ENCODE results near the gene OXT. TPM values are rescaled to one million over a fixed set of nuclear protein-coding genes. Genes with fewer than 3 reads are reported as not detected.
"Not testable (repeated sequence)": the region's sequence is repeated elsewhere in the genome, so short reads cannot be mapped to it uniquely, and the experiment has no call there.

OXT gene
- not detected for total RNA-seq

DNA sequence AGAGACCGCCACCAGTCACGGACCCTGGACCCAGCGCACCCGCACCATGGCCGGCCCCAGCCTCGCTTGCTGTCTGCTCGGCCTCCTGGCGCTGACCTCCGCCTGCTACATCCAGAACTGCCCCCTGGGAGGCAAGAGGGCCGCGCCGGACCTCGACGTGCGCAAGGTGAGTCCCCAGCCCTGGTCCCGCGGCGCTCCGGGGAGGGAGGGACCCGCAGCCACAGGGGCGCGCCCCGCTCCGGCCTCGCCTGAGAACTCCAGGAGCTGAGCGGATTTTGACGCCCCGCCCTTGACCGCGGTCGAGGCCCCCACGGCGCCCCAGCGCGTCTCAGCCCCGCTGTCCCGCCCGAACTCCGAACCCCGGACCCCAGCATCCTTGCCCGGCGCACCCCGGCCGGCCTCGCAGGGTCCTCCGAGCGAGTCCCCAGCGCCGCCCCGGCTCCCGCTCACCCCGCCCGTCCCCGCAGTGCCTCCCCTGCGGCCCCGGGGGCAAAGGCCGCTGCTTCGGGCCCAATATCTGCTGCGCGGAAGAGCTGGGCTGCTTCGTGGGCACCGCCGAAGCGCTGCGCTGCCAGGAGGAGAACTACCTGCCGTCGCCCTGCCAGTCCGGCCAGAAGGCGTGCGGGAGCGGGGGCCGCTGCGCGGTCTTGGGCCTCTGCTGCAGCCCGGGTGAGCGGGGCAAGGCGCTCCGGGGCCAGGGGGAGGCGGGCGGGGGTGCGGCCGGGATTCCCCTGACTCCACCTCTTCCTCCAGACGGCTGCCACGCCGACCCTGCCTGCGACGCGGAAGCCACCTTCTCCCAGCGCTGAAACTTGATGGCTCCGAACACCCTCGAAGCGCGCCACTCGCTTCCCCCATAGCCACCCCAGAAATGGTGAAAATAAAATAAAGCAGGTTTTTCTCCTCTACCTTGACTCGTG lies at the start of gene OXT:
OXT (plus strand) TSS at position 11 of the 920 bp plus-strand sequence; CDS start at position 47, 36 bp downstream.
- H3K4me1 ChIP-seq: peaks cover 12% of the 10 kb centered on the region
- H3K9me3 ChIP-seq: no peaks in the 10 kb centered on the region
- TF ChIP-seq, protein P1, sequence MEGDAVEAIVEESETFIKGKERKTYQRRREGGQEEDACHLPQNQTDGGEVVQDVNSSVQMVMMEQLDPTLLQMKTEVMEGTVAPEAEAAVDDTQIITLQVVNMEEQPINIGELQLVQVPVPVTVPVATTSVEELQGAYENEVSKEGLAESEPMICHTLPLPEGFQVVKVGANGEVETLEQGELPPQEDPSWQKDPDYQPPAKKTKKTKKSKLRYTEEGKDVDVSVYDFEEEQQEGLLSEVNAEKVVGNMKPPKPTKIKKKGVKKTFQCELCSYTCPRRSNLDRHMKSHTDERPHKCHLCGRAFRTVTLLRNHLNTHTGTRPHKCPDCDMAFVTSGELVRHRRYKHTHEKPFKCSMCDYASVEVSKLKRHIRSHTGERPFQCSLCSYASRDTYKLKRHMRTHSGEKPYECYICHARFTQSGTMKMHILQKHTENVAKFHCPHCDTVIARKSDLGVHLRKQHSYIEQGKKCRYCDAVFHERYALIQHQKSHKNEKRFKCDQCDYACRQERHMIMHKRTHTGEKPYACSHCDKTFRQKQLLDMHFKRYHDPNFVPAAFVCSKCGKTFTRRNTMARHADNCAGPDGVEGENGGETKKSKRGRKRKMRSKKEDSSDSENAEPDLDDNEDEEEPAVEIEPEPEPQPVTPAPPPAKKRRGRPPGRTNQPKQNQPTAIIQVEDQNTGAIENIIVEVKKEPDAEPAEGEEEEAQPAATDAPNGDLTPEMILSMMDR (IDR thresholded peaks at IDR 0.05): no peak
- TF ChIP-seq POLR2A (IDR thresholded peaks at IDR 0.05): no peak
- DNase-seq (peak in 2 of 4 donors; percentile 35 to 38), ATAC-seq (peak; percentile 21)
- H3K27me3 ChIP-seq: peaks cover 0 to 15% of the 10 kb centered on the region in 2 donors
- intact Hi-C loops (cut with DNase I): no loop called here
- WGBS, 2 donors: 12 to 36% methylated on average over 27 to 51 of the region's 95 CpGs
- no peak within 1 kb of the TSS for H3K27ac ChIP-seq
- H3K36me3 ChIP-seq (replicated peaks in 1 of 2; ENCODE audit: insufficient read depth in 1 of 2, low read depth in 2 of 2): no peaks in the 10 kb centered on the region
- peak within 1 kb of the TSS in 1 of 2 donors; percentile 11 for H3K4me3 ChIP-seq

DNA sequence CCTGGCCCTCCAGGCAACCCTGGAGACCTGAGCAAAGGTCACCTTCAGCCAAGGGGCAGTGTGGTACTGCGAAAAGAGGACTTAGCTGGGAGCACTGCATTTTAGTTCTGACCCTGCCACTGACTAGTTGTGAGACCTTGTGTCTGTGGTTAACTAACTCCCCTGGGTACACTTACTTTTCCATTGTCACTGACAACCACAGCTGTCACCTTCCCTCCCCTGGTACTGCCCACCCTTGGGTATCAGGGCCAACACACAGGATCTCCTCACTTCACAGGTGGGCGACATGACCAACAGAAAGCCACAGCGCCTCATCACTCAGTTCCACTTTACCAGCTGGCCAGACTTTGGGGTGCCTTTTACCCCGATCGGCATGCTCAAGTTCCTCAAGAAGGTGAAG lies 49.6 kb upstream of the OXT start:
- ATAC-seq (no peak), DNase-seq (no peak)
- no peak overlapping the region for H3K27ac ChIP-seq
- TF ChIP-seq POLR2A (IDR thresholded peaks at IDR 0.05): no peak
- TF ChIP-seq, protein P1 (IDR thresholded peaks at IDR 0.05): no peak
- H3K27me3 ChIP-seq: no peaks in the 10 kb centered on the region
- no peak overlapping the region for H3K4me3 ChIP-seq
- no peaks in the 10 kb centered on the region for H3K4me1 ChIP-seq
- intact Hi-C loops (cut with DNase I): no loop called here
- WGBS, 2 donors: 97 to 100% methylated on average over 5 of the region's 5 CpGs
- no peaks in the 10 kb centered on the region for H3K9me3 ChIP-seq
- peaks cover 12 to 26% of the 10 kb centered on the region in 2 donors for H3K36me3 ChIP-seq (replicated peaks in 1 of 2; ENCODE audit: insufficient read depth in 1 of 2, low read depth in 2 of 2)

DNA sequence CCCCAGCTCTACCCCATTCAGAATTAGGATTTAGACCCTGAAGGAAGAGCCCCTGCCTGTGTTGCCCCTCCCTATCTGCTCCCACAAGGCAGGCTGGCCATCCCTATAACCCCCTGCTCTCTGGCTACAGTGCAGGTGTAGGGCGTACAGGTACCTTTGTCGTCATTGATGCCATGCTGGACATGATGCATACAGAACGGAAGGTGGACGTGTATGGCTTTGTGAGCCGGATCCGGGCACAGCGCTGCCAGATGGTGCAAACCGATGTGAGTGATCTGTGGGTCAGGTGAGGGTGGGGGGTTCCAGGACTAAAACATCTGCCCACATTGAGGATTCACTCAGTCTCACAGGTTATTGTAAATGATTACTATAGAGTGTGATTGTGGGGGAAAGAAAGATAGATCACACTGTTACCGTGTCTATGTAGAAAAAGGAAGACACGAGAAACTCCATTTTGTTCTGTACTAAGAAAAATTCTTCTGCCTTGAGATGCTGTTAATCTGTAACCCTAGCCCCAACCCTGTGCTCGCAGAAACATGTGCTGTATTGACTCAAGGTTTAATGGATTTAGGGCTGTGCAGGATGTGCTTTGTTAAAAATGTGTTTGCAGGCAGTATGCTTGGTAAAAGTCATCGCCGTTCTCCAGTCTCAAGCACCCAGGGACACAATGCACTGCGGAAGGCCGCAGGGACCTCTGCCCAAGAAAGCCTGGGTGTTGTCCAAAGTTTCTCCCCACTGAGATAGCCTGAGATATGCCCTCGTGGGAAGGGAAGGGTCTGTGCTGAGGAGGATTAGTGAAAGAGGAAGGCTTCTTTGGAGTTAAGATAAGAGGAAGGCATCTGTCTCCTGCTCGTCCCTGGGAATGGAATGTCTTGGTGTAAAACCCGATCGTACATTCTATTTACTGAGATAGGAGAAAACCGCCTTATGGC lies 48.6 kb upstream of the OXT start:
- H3K4me3 ChIP-seq; DNase-seq; H3K4me1 ChIP-seq; intact Hi-C loops (cut with DNase I); ATAC-seq; H3K27me3 ChIP-seq; H3K27ac ChIP-seq; H3K9me3 ChIP-seq: not testable (repeated sequence)
- WGBS, 2 donors: 71 to 79% methylated on average over 16 to 20 of the region's 20 CpGs
- H3K36me3 ChIP-seq (replicated peaks in 1 of 2; ENCODE audit: insufficient read depth in 1 of 2, low read depth in 2 of 2): peaks cover 9 to 28% of the 10 kb centered on the region in 2 donors

DNA sequence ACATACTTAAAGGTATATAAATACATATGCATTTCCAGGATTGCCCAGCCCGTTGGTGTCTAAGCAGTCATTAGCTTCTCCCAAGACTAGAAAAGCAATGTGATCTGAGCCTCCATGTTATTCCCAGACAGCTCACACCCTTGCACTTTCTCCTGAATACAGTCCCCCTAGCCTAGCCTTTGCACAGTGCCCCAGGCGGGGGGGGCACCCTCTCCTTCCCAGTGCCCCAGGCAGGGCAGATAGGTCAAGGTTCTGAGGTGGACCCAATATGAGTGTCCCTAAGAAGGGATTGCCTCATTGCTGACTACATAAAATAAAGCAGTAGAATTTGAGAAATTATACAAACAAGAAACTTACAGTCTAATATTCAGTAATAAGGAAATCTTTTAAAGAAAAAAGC lies 43.4 kb upstream of the OXT start:
- no peaks in the 10 kb centered on the region for H3K4me1 ChIP-seq
- no peaks in the 10 kb centered on the region for H3K27me3 ChIP-seq
- H3K9me3 ChIP-seq: no peaks in the 10 kb centered on the region
- H3K4me3 ChIP-seq: no peak overlapping the region
- intact Hi-C loops (cut with DNase I): no loop called here
- ATAC-seq: no peak
- H3K36me3 ChIP-seq (replicated peaks in 1 of 2; ENCODE audit: insufficient read depth in 1 of 2, low read depth in 2 of 2): peaks cover 4 to 19% of the 10 kb centered on the region in 2 donors
- H3K27ac ChIP-seq: no peak overlapping the region
- WGBS, 2 donors: 63 to 71% methylated on average over 2 of the region's 2 CpGs
- no peak for DNase-seq
- TF ChIP-seq, protein P1 (IDR thresholded peaks at IDR 0.05): no peak
- TF ChIP-seq POLR2A (IDR thresholded peaks at IDR 0.05): no peak

All from body of pancreas (tissue), 4 donors.